Measurements from ENCODE around the gene TMEM185A. TPM values are rescaled to one million over a fixed set of nuclear protein-coding genes. Genes with fewer than 3 reads are reported as not detected.

TMEM185A gene
- total and polyA plus RNA-seq, 5 donors from 2014 or later = 16.2 to 21.9 (median 19.5) TPM

DNA sequence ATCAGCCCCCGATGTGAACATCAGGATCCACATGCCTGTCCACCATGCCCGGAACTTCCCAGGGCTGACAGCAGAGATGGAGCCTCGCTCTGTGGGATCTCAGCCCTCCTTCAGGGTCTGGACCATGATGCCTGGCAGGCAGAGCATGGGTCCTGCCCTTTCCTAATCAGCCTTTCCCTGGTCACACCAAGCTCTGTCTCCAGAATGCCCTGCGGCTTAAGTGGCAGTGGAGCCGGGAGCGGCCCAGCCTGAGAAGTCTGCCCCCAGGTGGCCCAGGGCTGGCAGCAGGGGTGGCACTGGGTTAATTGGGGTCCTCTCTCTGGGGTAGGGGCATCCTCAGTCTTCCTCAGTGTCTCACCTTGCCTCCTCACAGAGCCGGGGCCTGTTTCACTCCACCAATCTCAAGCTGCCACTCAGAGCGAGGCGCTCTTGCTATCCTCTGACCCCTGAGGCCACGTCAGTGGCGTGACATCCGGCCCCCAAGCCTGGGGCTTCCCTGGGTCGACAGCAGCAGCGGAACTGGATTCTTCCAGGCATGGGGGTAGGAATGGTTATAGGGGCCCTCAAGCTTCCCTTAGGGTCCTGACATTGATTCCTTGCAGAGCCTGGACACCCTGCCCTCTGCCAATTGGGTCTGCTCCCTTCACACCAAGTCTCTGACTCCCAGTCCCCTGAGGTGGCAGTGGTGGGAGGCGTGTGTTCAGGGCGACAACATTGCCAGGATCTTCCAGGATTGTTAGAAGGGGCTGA is 20.8 kb upstream of the TMEM185A start:
- no peak overlapping the region for H3K4me3 Mint-ChIP-seq
- Histone ChIP-seq H3K27ac (ENCODE audit: insufficient read depth, low read length, poor library complexity, severe bottlenecking) (no peak overlapping the region), H3K4me3 (ENCODE audit: low read depth, low read length) (no peak overlapping the region), H3K4me1 (ENCODE audit: control insufficient read depth, insufficient read depth, low read length, poor library complexity, severe bottlenecking) (no peaks in the 10 kb centered on the region), H3K27me3 (ENCODE audit: control insufficient read depth, insufficient read depth, low read length) (no peaks in the 10 kb centered on the region), H3K36me3 (ENCODE audit: control insufficient read depth, insufficient read depth, low read length) (no peaks in the 10 kb centered on the region), H3K9me3 (ENCODE audit: control insufficient read depth in 2 of 2, low read length in 2 of 2) (no peaks in the 10 kb centered on the region)
- H3K27me3 Mint-ChIP-seq = no peaks in the 10 kb centered on the region
- no peaks in the 10 kb centered on the region for H3K36me3 Mint-ChIP-seq
- H3K4me1 Mint-ChIP-seq = no peaks in the 10 kb centered on the region
- H3K27ac Mint-ChIP-seq = no peak overlapping the region
- no peak for ATAC-seq (ENCODE audit: low read depth in 2 of 2)
- peaks cover 0 to 2% (median 0%) of the 10 kb centered on the region in 7 donors for H3K9me3 Mint-ChIP-seq
- DNase-seq = no peak

DNA sequence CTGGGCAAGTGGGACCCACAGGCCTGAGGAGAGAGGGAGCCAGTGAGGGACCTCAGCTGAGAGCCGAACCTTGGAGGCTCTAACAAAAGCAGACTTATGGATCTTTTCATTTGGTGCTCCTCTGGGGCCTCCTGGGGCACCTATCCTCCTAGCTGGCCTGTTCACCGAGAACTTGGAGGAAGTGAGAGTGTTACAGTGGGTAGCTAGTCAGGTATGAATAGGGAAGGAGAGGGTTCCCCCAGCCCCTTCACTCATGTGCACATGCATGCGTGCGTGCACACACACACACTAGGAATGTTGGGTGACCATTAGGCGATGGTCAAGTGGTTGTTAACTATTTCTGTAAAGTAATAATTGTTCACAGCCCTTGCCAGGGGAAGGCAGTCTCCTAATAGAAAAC is 18.6 kb upstream of the TMEM185A start:
- Mint-ChIP-seq H3K27me3 (no peaks in the 10 kb centered on the region), H3K9me3 (peaks cover 0 to 2% (median 0%) of the 10 kb centered on the region in 7 donors), H3K36me3 (no peaks in the 10 kb centered on the region), H3K4me1 (no peaks in the 10 kb centered on the region), H3K4me3 (no peak overlapping the region), H3K27ac (no peak overlapping the region)
- DNase-seq (no peak), ATAC-seq (ENCODE audit: low read depth in 2 of 2) (no peak)
- no peaks in the 10 kb centered on the region for H3K27me3 ChIP-seq (ENCODE audit: control insufficient read depth, insufficient read depth, low read length)
- no peak overlapping the region for H3K27ac ChIP-seq (ENCODE audit: insufficient read depth, low read length, poor library complexity, severe bottlenecking)
- no peak overlapping the region for H3K4me3 ChIP-seq (ENCODE audit: low read depth, low read length)
- H3K9me3 ChIP-seq (ENCODE audit: control insufficient read depth in 2 of 2, low read length in 2 of 2) = no peaks in the 10 kb centered on the region
- no peaks in the 10 kb centered on the region for H3K36me3 ChIP-seq (ENCODE audit: control insufficient read depth, insufficient read depth, low read length)
- no peaks in the 10 kb centered on the region for H3K4me1 ChIP-seq (ENCODE audit: control insufficient read depth, insufficient read depth, low read length, poor library complexity, severe bottlenecking)

DNA sequence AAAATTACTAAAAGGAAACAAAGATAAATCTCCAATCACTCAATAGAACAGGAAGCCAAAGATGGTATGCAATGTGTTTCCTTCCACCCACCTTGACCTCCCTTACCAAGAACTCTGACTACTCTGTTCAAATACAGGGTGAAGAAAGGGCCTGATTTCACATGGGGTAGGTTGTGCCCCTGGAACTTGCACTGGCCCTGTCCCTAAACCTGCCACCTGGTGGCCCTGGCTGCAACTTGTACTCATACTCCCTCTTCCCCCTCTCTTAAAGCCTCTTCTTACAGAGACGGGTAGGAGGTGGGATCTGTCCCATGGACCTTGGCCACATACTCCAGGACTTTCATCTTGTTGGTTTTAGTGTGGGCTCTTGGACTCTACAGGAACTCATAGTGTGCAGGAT is 17.3 kb upstream of the TMEM185A start:
- no peaks in the 10 kb centered on the region for H3K27me3 ChIP-seq (ENCODE audit: control insufficient read depth, insufficient read depth, low read length)
- no peak overlapping the region for H3K27ac Mint-ChIP-seq
- DNase-seq = peak in 1 of 3 donors; percentile 24
- no peaks in the 10 kb centered on the region for H3K36me3 Mint-ChIP-seq
- H3K4me1 ChIP-seq (ENCODE audit: control insufficient read depth, insufficient read depth, low read length, poor library complexity, severe bottlenecking) = no peaks in the 10 kb centered on the region
- H3K27me3 Mint-ChIP-seq = no peaks in the 10 kb centered on the region
- H3K4me3 ChIP-seq (ENCODE audit: low read depth, low read length) = no peak overlapping the region
- H3K36me3 ChIP-seq (ENCODE audit: control insufficient read depth, insufficient read depth, low read length) = no peaks in the 10 kb centered on the region
- H3K9me3 ChIP-seq (ENCODE audit: control insufficient read depth in 2 of 2, low read length in 2 of 2) = no peaks in the 10 kb centered on the region
- no peaks in the 10 kb centered on the region for H3K4me1 Mint-ChIP-seq
- no peak for ATAC-seq (ENCODE audit: low read depth in 2 of 2)
- H3K4me3 Mint-ChIP-seq = no peak overlapping the region
- no peak overlapping the region for H3K27ac ChIP-seq (ENCODE audit: insufficient read depth, low read length, poor library complexity, severe bottlenecking)
- peaks cover 0 to 2% (median 0%) of the 10 kb centered on the region in 7 donors for H3K9me3 Mint-ChIP-seq

DNA sequence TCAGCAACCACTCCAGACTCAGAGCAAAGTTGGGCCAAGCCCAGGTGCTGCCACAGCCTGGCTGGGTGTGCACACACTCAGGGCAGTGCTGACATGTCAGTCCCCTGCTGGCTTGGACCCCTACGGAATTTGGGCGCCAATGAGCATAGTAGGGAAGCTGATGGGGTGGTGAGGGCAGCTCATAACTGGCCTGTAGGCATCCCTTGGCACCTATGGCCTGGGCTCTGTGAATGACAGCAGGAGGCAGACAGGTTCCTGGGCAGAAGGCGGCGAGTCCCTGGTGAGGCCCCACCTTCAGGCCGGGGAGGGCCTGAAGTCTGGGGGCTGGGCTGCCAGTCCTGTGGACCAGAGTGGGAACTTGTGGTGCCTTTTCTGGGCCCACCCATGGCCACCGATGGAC is 15.9 kb upstream of the TMEM185A start:
- DNase-seq = no peak
- H3K36me3 Mint-ChIP-seq = no peaks in the 10 kb centered on the region
- H3K4me3 Mint-ChIP-seq = no peak overlapping the region
- no peaks in the 10 kb centered on the region for H3K27me3 Mint-ChIP-seq
- no peaks in the 10 kb centered on the region for H3K4me1 Mint-ChIP-seq
- no peak overlapping the region for H3K27ac Mint-ChIP-seq
- Histone ChIP-seq H3K4me3 (ENCODE audit: low read depth, low read length) (no peak overlapping the region), H3K27ac (ENCODE audit: insufficient read depth, low read length, poor library complexity, severe bottlenecking) (no peak overlapping the region), H3K36me3 (ENCODE audit: control insufficient read depth, insufficient read depth, low read length) (no peaks in the 10 kb centered on the region), H3K4me1 (ENCODE audit: control insufficient read depth, insufficient read depth, low read length, poor library complexity, severe bottlenecking) (no peaks in the 10 kb centered on the region), H3K9me3 (ENCODE audit: control insufficient read depth in 2 of 2, low read length in 2 of 2) (no peaks in the 10 kb centered on the region), H3K27me3 (ENCODE audit: control insufficient read depth, insufficient read depth, low read length) (no peaks in the 10 kb centered on the region)
- H3K9me3 Mint-ChIP-seq = peaks cover 0 to 2% (median 0%) of the 10 kb centered on the region in 7 donors
- no peak for ATAC-seq (ENCODE audit: low read depth in 2 of 2)

DNA sequence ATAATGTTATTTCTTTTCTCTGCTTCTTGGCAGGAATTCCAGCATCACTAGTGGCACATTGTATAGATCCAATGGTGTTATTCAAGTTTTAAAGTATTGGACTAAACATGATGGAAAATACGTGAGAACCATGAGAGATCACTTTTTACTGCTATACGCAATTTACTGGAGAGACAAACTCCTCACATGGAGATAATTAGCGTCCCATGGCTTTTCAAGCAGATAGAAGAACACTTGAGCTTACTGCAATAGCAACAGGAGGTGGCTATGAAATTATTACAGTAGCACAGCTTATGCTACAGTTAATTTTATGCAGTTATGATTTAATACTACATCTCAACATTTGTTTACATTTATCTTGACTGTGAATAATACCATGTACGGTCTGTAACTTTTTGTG is 11.9 kb upstream of the TMEM185A start:
- Histone ChIP-seq H3K27me3 (ENCODE audit: control insufficient read depth, insufficient read depth, low read length) (no peaks in the 10 kb centered on the region), H3K4me1 (ENCODE audit: control insufficient read depth, insufficient read depth, low read length, poor library complexity, severe bottlenecking) (no peaks in the 10 kb centered on the region), H3K4me3 (ENCODE audit: low read depth, low read length) (no peak overlapping the region), H3K36me3 (ENCODE audit: control insufficient read depth, insufficient read depth, low read length) (no peaks in the 10 kb centered on the region), H3K9me3 (ENCODE audit: control insufficient read depth in 2 of 2, low read length in 2 of 2) (no peaks in the 10 kb centered on the region), H3K27ac (ENCODE audit: insufficient read depth, low read length, poor library complexity, severe bottlenecking) (no peak overlapping the region)
- no peak overlapping the region for H3K27ac Mint-ChIP-seq
- no peak for DNase-seq
- no peaks in the 10 kb centered on the region for H3K9me3 Mint-ChIP-seq
- no peak overlapping the region for H3K4me3 Mint-ChIP-seq
- ATAC-seq (ENCODE audit: low read depth in 2 of 2) = no peak
- no peaks in the 10 kb centered on the region for H3K36me3 Mint-ChIP-seq
- no peaks in the 10 kb centered on the region for H3K27me3 Mint-ChIP-seq
- H3K4me1 Mint-ChIP-seq = peaks cover 0 to 5% (median 0%) of the 10 kb centered on the region in 4 donors

DNA sequence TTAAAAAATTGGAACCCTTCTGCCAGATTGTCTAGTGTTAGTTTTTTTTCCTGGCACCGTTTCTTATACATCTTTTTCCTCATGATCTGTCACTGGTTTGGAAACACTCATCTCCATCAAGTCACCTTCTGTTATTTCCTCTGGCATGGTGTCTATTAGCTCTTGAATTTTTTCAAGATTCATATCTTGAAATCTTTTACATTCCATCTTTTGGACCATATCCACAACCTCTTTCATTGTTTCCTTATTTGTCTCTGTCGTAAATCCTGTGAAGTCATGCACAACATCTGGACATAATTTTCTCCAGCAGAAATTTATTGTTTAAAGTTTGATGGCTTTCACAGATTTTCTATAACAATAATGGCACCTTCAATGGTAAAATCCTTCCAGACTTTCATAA is 10.2 kb upstream of the TMEM185A start:
- Mint-ChIP-seq H3K4me1 (peaks cover 0 to 5% (median 0%) of the 10 kb centered on the region in 4 donors), H3K9me3 (no peaks in the 10 kb centered on the region)

DNA sequence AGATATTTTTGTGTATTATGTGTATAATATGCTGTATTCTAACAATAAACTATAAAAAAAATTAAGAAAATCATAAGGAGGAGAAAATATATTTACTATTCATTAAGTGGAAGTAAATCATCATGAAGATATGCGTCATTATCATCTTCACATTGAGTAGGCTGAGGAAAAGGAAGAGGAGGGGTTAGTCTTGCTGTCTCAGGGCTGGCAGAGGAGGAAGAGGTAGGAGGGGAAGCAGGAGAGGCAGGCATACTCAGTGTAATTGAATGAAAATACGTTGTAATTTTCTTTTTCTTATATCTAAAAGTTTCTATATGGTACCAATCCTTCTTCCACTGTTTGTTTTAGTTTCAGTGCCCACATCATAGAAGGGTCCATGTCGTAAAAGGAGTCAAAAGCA is 9.8 kb upstream of the TMEM185A start:
- H3K36me3 ChIP-seq (ENCODE audit: control insufficient read depth, insufficient read depth, low read length) = no peaks in the 10 kb centered on the region
- no peak overlapping the region for H3K4me3 Mint-ChIP-seq
- no peak for DNase-seq
- H3K27me3 ChIP-seq (ENCODE audit: control insufficient read depth, insufficient read depth, low read length) = no peaks in the 10 kb centered on the region
- no peaks in the 10 kb centered on the region for H3K9me3 ChIP-seq (ENCODE audit: control insufficient read depth in 2 of 2, low read length in 2 of 2)
- H3K27me3 Mint-ChIP-seq = peaks cover 4% of the 10 kb centered on the region
- no peak overlapping the region for H3K27ac Mint-ChIP-seq
- H3K36me3 Mint-ChIP-seq = no peaks in the 10 kb centered on the region
- H3K4me1 ChIP-seq (ENCODE audit: control insufficient read depth, insufficient read depth, low read length, poor library complexity, severe bottlenecking) = no peaks in the 10 kb centered on the region
- peaks cover 0 to 5% (median 0%) of the 10 kb centered on the region in 4 donors for H3K4me1 Mint-ChIP-seq
- no peak overlapping the region for H3K27ac ChIP-seq (ENCODE audit: insufficient read depth, low read length, poor library complexity, severe bottlenecking)
- H3K4me3 ChIP-seq (ENCODE audit: low read depth, low read length) = no peak overlapping the region
- no peaks in the 10 kb centered on the region for H3K9me3 Mint-ChIP-seq
- ATAC-seq (ENCODE audit: low read depth in 2 of 2) = no peak

More for the DNA sequence above, 10.2 kb upstream of the TMEM185A start:
- DNase-seq = no peak
- no peak overlapping the region for H3K27ac ChIP-seq (ENCODE audit: insufficient read depth, low read length, poor library complexity, severe bottlenecking)
- H3K36me3 ChIP-seq (ENCODE audit: control insufficient read depth, insufficient read depth, low read length) = no peaks in the 10 kb centered on the region
- Mint-ChIP-seq H3K36me3 (no peaks in the 10 kb centered on the region), H3K27me3 (peaks cover 4% of the 10 kb centered on the region), H3K27ac (no peak overlapping the region), H3K4me3 (no peak overlapping the region)
- no peaks in the 10 kb centered on the region for H3K4me1 ChIP-seq (ENCODE audit: control insufficient read depth, insufficient read depth, low read length, poor library complexity, severe bottlenecking)
- H3K4me3 ChIP-seq (ENCODE audit: low read depth, low read length) = no peak overlapping the region
- H3K27me3 ChIP-seq (ENCODE audit: control insufficient read depth, insufficient read depth, low read length) = no peaks in the 10 kb centered on the region
- no peaks in the 10 kb centered on the region for H3K9me3 ChIP-seq (ENCODE audit: control insufficient read depth in 2 of 2, low read length in 2 of 2)
- no peak for ATAC-seq (ENCODE audit: low read depth in 2 of 2)

DNA sequence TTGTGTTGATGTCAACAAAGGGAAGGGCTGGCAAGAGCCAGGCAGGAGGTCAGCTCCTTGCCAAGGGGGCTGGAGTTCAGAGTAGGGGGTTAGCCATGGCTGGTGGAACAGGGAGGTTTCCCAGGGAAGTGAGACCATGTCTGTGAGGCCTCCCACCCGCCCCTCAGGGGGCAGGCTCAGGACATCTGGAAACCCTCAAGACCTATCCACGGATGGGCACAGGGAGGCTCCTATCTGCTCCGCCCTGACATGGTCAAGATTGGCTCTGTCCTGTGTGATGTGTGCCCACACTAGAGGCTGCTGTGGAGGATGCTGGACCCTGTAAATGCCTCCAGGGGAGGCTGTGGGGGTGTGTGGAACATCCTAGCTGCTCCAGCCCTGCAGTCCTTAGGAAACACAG is 8.0 kb upstream of the TMEM185A start:
- no peaks in the 10 kb centered on the region for H3K36me3 ChIP-seq (ENCODE audit: control insufficient read depth, insufficient read depth, low read length)
- no peak overlapping the region for H3K4me3 Mint-ChIP-seq
- H3K27me3 Mint-ChIP-seq = peaks cover 16% of the 10 kb centered on the region
- H3K9me3 Mint-ChIP-seq = peaks cover 0 to 2% (median 0%) of the 10 kb centered on the region in 7 donors
- H3K27ac Mint-ChIP-seq = no peak overlapping the region
- H3K27ac ChIP-seq (ENCODE audit: insufficient read depth, low read length, poor library complexity, severe bottlenecking) = no peak overlapping the region
- H3K27me3 ChIP-seq (ENCODE audit: control insufficient read depth, insufficient read depth, low read length) = no peaks in the 10 kb centered on the region
- H3K9me3 ChIP-seq (ENCODE audit: control insufficient read depth in 2 of 2, low read length in 2 of 2) = no peaks in the 10 kb centered on the region
- H3K4me1 Mint-ChIP-seq = peaks cover 0 to 5% (median 0%) of the 10 kb centered on the region in 4 donors
- no peaks in the 10 kb centered on the region for H3K4me1 ChIP-seq (ENCODE audit: control insufficient read depth, insufficient read depth, low read length, poor library complexity, severe bottlenecking)
- ATAC-seq (ENCODE audit: low read depth in 2 of 2) = no peak
- DNase-seq = no peak
- H3K36me3 Mint-ChIP-seq = no peaks in the 10 kb centered on the region
- H3K4me3 ChIP-seq (ENCODE audit: low read depth, low read length) = no peak overlapping the region
